ENCODE measurements around the gene PLEKHG3. TPM values are rescaled to one million over a fixed set of nuclear protein-coding genes. Genes with fewer than 3 reads are reported as not detected.

Gene PLEKHG3
- total RNA-seq, 8 experiments from 2014 or later = 5.7 to 14.1 (median 8.9) TPM

- ATAC-seq (replicated peaks in 6 of 8) = no peak
- Histone ChIP-seq H3K4me3 (no peak overlapping the region), H3K4me1 (replicated peaks in 1 of 2) (peaks cover 23 to 31% of the 10 kb centered on the region in 2 donors), H3K27ac (no peak overlapping the region)
- WGBS, 10 experiments = 50 to 85% (median 72%) methylated on average over 1 to 10 of the region's 25 CpGs; no CpG with 5 or more reads in 6 of the 10 experiments
- in situ Hi-C loops (cut with MboI; ENCODE audit: low pct_unique_long_range_greater_than_20kb in 2 of 9, low sequenced_read_pairs in 9 of 9, unreplicated experiment in 9 of 9) = loop anchor here in 3 of 9 experiments (10.0 to 25.0 kb wide), 2 partner anchors 92 to 104 kb away; no protein-coding TSS in a partner anchor
Measured at GRCh38 chr14:64766430-64767151, 62.4 kb downstream of the PLEKHG3 start.

- WGBS, 10 experiments = 67 to 93% (median 80%) methylated on average over 1 to 7 of the region's 15 CpGs; no CpG with 5 or more reads in 3 of the 10 experiments
- H3K27ac ChIP-seq = no peak overlapping the region
- H3K4me3 ChIP-seq = no peak overlapping the region
- no peak for ATAC-seq (replicated peaks in 6 of 8)
- peaks cover 17 to 23% of the 10 kb centered on the region in 2 donors for H3K4me1 ChIP-seq (replicated peaks in 1 of 2)
- in situ Hi-C loops (cut with MboI; ENCODE audit: low pct_unique_long_range_greater_than_20kb in 2 of 9, low sequenced_read_pairs in 9 of 9, unreplicated experiment in 9 of 9) = loop anchor here in 3 of 9 experiments (10.0 to 25.0 kb wide), 2 partner anchors 93 to 105 kb away; no protein-coding TSS in a partner anchor
Measured at GRCh38 chr14:64767215-64767964, 63.2 kb downstream of the PLEKHG3 start.

GRCh38 chr14:64768401-64769095 lies 64.3 kb downstream of the PLEKHG3 start:
- peaks cover 11 to 12% of the 10 kb centered on the region in 2 donors for H3K4me1 ChIP-seq (replicated peaks in 1 of 2)
- in situ Hi-C loops (cut with MboI; ENCODE audit: low pct_unique_long_range_greater_than_20kb in 2 of 9, low sequenced_read_pairs in 9 of 9, unreplicated experiment in 9 of 9) = loop anchor here in 3 of 9 experiments (10.0 to 25.0 kb wide), 2 partner anchors 94 to 106 kb away; no protein-coding TSS in a partner anchor
- no peak overlapping the region for H3K27ac ChIP-seq
- WGBS, 10 experiments = 40 to 100% (median 75%) methylated on average over 1 to 3 of the region's 13 CpGs; no CpG with 5 or more reads in 5 of the 10 experiments
- H3K4me3 ChIP-seq = no peak overlapping the region
- no peak for ATAC-seq (replicated peaks in 6 of 8)

GRCh38 chr14:64769096-64770020 lies 65.1 kb downstream of the PLEKHG3 start:
- Histone ChIP-seq H3K4me1 (replicated peaks in 1 of 2) (peaks cover 3 to 4% of the 10 kb centered on the region in 2 donors), H3K27ac (no peak overlapping the region), H3K4me3 (no peak overlapping the region)
- no peak for ATAC-seq (replicated peaks in 6 of 8)
- in situ Hi-C loops (cut with MboI; ENCODE audit: low pct_unique_long_range_greater_than_20kb in 2 of 9, low sequenced_read_pairs in 9 of 9, unreplicated experiment in 9 of 9) = loop anchor here in 3 of 9 experiments (10.0 to 25.0 kb wide), 2 partner anchors 95 to 107 kb away; no protein-coding TSS in a partner anchor
- WGBS, 10 experiments = 65 to 100% (median 75%) methylated on average over 1 to 4 of the region's 17 CpGs; no CpG with 5 or more reads in 7 of the 10 experiments

- WGBS, 10 experiments = 56 to 100% (median 96%) methylated on average over 1 to 11 of the region's 18 CpGs; no CpG with 5 or more reads in 4 of the 10 experiments
- Histone ChIP-seq H3K27ac (no peak overlapping the region), H3K4me3 (no peak overlapping the region), H3K4me1 (replicated peaks in 1 of 2) (no peaks in the 10 kb centered on the region)
- in situ Hi-C loops (cut with MboI; ENCODE audit: low pct_unique_long_range_greater_than_20kb in 2 of 9, low sequenced_read_pairs in 9 of 9, unreplicated experiment in 9 of 9) = loop anchor here in 2 of 9 experiments (25.0 kb wide), 1 partner anchor 108 kb away; no protein-coding TSS in a partner anchor
- ATAC-seq (replicated peaks in 6 of 8) = no peak
Measured at GRCh38 chr14:64770751-64771150, 66.5 kb downstream of the PLEKHG3 start.

- in situ Hi-C loops (cut with MboI; ENCODE audit: low pct_unique_long_range_greater_than_20kb in 2 of 9, low sequenced_read_pairs in 9 of 9, unreplicated experiment in 9 of 9) = loop anchor here in 2 of 9 experiments (25.0 kb wide), 1 partner anchor 109 kb away; no protein-coding TSS in a partner anchor
- WGBS, 10 experiments = 57 to 100% (median 63%) methylated on average over 1 to 2 of the region's 2 CpGs; no CpG with 5 or more reads in 6 of the 10 experiments
- Histone ChIP-seq H3K4me3 (no peak overlapping the region), H3K27ac (no peak overlapping the region), H3K4me1 (replicated peaks in 1 of 2) (no peaks in the 10 kb centered on the region)
- ATAC-seq (replicated peaks in 6 of 8) = no peak
Measured at GRCh38 chr14:64771161-64771560, 66.9 kb downstream of the PLEKHG3 start.

GRCh38 chr14:64772397-64772950 lies 68.2 kb downstream of the PLEKHG3 start:
- in situ Hi-C loops (cut with MboI; ENCODE audit: low pct_unique_long_range_greater_than_20kb in 2 of 9, low sequenced_read_pairs in 9 of 9, unreplicated experiment in 9 of 9) = loop anchor here in 2 of 9 experiments (25.0 kb wide), 1 partner anchor 110 kb away; no protein-coding TSS in a partner anchor
- no peak for ATAC-seq (replicated peaks in 6 of 8)

GRCh38 chr14:64773046-64773445 lies 68.8 kb downstream of the PLEKHG3 start:
- no peak for ATAC-seq (replicated peaks in 6 of 8)
- in situ Hi-C loops (cut with MboI; ENCODE audit: low pct_unique_long_range_greater_than_20kb in 2 of 9, low sequenced_read_pairs in 9 of 9, unreplicated experiment in 9 of 9) = loop anchor here in 2 of 9 experiments (25.0 kb wide), 1 partner anchor 111 kb away; no protein-coding TSS in a partner anchor
- Histone ChIP-seq H3K4me3 (no peak overlapping the region), H3K4me1 (replicated peaks in 1 of 2) (no peaks in the 10 kb centered on the region), H3K27ac (no peak overlapping the region)
- 92 to 100% (median 100%) methylated on average over 1 to 12 of the region's 18 CpGs; no CpG with 5 or more reads in 5 of the 10 experiments for WGBS, 10 experiments

More at GRCh38 chr14:64772397-64772950, 68.2 kb downstream of the PLEKHG3 start:
- Histone ChIP-seq H3K27ac (no peak overlapping the region), H3K4me1 (replicated peaks in 1 of 2) (no peaks in the 10 kb centered on the region), H3K4me3 (no peak overlapping the region)
- WGBS, 10 experiments = 80 to 96% (median 91%) methylated on average over 1 to 7 of the region's 36 CpGs; no CpG with 5 or more reads in 7 of the 10 experiments

- no peak overlapping the region for H3K27ac ChIP-seq
- no peaks in the 10 kb centered on the region for H3K4me1 ChIP-seq (replicated peaks in 1 of 2)
- peak in 1 of 8 experiments; percentile 46 for ATAC-seq (replicated peaks in 6 of 8)
- in situ Hi-C loops (cut with MboI; ENCODE audit: low pct_unique_long_range_greater_than_20kb in 2 of 9, low sequenced_read_pairs in 9 of 9, unreplicated experiment in 9 of 9) = loop anchor here in 2 of 9 experiments (25.0 kb wide), 1 partner anchor 111 kb away; no protein-coding TSS in a partner anchor
- WGBS, 10 experiments = 86 to 100% methylated on average over 1 of the region's 3 CpGs; no CpG with 5 or more reads in 8 of the 10 experiments
- no peak overlapping the region for H3K4me3 ChIP-seq
Measured at GRCh38 chr14:64773577-64773976, 69.4 kb downstream of the PLEKHG3 start.

GRCh38 chr14:64774272-64774671 lies 70.0 kb downstream of the PLEKHG3 start:
- no peak for ATAC-seq (replicated peaks in 6 of 8)
- H3K4me3 ChIP-seq = no peak overlapping the region
- in situ Hi-C loops (cut with MboI; ENCODE audit: low pct_unique_long_range_greater_than_20kb in 2 of 9, low sequenced_read_pairs in 9 of 9, unreplicated experiment in 9 of 9) = loop anchor here in 2 of 9 experiments (25.0 kb wide), 1 partner anchor 112 kb away; no protein-coding TSS in a partner anchor
- 20 to 93% (median 84%) methylated on average over 1 to 13 of the region's 16 CpGs; no CpG with 5 or more reads in 6 of the 10 experiments for WGBS, 10 experiments
- no peak overlapping the region for H3K27ac ChIP-seq
- no peaks in the 10 kb centered on the region for H3K4me1 ChIP-seq (replicated peaks in 1 of 2)

GRCh38 chr14:64775081-64775777 lies 71.0 kb downstream of the PLEKHG3 start:
- ATAC-seq (replicated peaks in 6 of 8) = no peak
- WGBS, 10 experiments = 75 to 100% (median 88%) methylated on average over 1 to 11 of the region's 25 CpGs; no CpG with 5 or more reads in 2 of the 10 experiments
- Histone ChIP-seq H3K4me3 (no peak overlapping the region), H3K27ac (no peak overlapping the region), H3K4me1 (replicated peaks in 1 of 2) (no peaks in the 10 kb centered on the region)
- in situ Hi-C loops (cut with MboI; ENCODE audit: low pct_unique_long_range_greater_than_20kb in 2 of 9, low sequenced_read_pairs in 9 of 9, unreplicated experiment in 9 of 9) = no loop called here

Measured in motor neuron (in vitro differentiated cells).